HL-60 (cell line): Measurements from ENCODE around the gene ERFE.

Source experiments
- CTCF ChIP-seq: IDR thresholded peaks from one replicate; pipeline ENCODE4 v1.5.1; 2011; ENCODE audit warnings: low read length, control low read depth, inconsistent platforms; ENCODE audit not compliant: insufficient read depth
- GABPA ChIP-seq: IDR thresholded peaks from 2 replicates; pipeline ENCODE4 v1.6.1; 2012; ENCODE audit warnings: low read depth
- POLR2AphosphoS5 ChIP-seq: IDR thresholded peaks from 2 replicates; pipeline ENCODE4 v1.6.1; 2012; ENCODE audit warnings: low read depth
- REST ChIP-seq: IDR thresholded peaks from 2 replicates; pipeline ENCODE4 v1.6.1; 2012; ENCODE audit warnings: low read depth; ENCODE audit not compliant: insufficient replicate concordance
- SPI1 ChIP-seq: IDR thresholded peaks from 2 replicates; pipeline ENCODE4 v1.6.1; 2012; ENCODE audit warnings: low read depth, mild to moderate bottlenecking, borderline replicate concordance

GRCh38 chr2:238140721-238141540, 17.8 kb upstream of the ERFE start:
- TF ChIP-seq CTCF = no peak
- no peak for TF ChIP-seq GABPA
- TF ChIP-seq POLR2AphosphoS5 = no peak
- TF ChIP-seq REST = no peak
- TF ChIP-seq SPI1 = no peak
